ENCODE measurements around the gene CRADD. TPM values are rescaled to one million over a fixed set of nuclear protein-coding genes. Genes with fewer than 3 reads are reported as not detected.
"Not testable (repeated sequence)": the region's sequence is repeated elsewhere in the genome, so short reads cannot be mapped to it uniquely, and the experiment has no call there.

The CRADD gene
- total RNA-seq, 1 donor from 2014 or later = 11.9 TPM

- DNase-seq = no peak
These were observed 82.4 kb downstream of the CRADD start for GRCh38 chr12:93759512-93760081.

- DNase-seq = no peak
These were observed 83.2 kb downstream of the CRADD start for GRCh38 chr12:93760275-93760875.

GRCh38 chr12:93762059-93762719 is 85.0 kb downstream of the CRADD start:
- DNase-seq = no peak

- DNase-seq = no peak
These were observed 85.9 kb downstream of the CRADD start for GRCh38 chr12:93762912-93763553.

- no peak for DNase-seq
These were observed 86.6 kb downstream of the CRADD start for GRCh38 chr12:93763746-93764147.

- no peak for DNase-seq
These were observed 89.2 kb downstream of the CRADD start for GRCh38 chr12:93766371-93766770.

- DNase-seq = peak; percentile 74
These were observed 89.8 kb downstream of the CRADD start for GRCh38 chr12:93766796-93767523.

GRCh38 chr12:93767524-93767863 is 90.3 kb downstream of the CRADD start:
- no peak for DNase-seq

- no peak for DNase-seq
These were observed 95.0 kb downstream of the CRADD start for GRCh38 chr12:93772003-93772700.

GRCh38 chr12:93773122-93773871 is 96.1 kb downstream of the CRADD start:
- peak; percentile 33 for DNase-seq

- DNase-seq = no peak
These were observed 99.4 kb downstream of the CRADD start for GRCh38 chr12:93776581-93777018.

- peak; percentile 86 for DNase-seq
These were observed 100.1 kb downstream of the CRADD start for GRCh38 chr12:93777254-93777653.

GRCh38 chr12:93778306-93778705 is 101.1 kb downstream of the CRADD start:
- peak; percentile 84 for DNase-seq

- DNase-seq = no peak
These were observed 101.6 kb downstream of the CRADD start for GRCh38 chr12:93778766-93779165.

- DNase-seq = no peak
These were observed 103.0 kb downstream of the CRADD start for GRCh38 chr12:93780101-93780641.

GRCh38 chr12:93780886-93781285 is 103.7 kb downstream of the CRADD start:
- DNase-seq = not testable (repeated sequence)

GRCh38 chr12:93781961-93782360 is 104.8 kb downstream of the CRADD start:
- DNase-seq = not testable (repeated sequence)

- no peak for DNase-seq
These were observed 105.7 kb downstream of the CRADD start for GRCh38 chr12:93782853-93783252.

GRCh38 chr12:93783832-93784231 is 106.7 kb downstream of the CRADD start:
- DNase-seq = peak; percentile 37

GRCh38 chr12:93784339-93785086 is 107.3 kb downstream of the CRADD start:
- peak; percentile 87 for DNase-seq
